ENCODE measurements around the gene WDPCP.
"Not testable (repeated sequence)": the region's sequence is repeated elsewhere in the genome, so short reads cannot be mapped to it uniquely, and the experiment has no call there.

WDPCP gene

GRCh38 chr2:63588385-63589147 lies at the start of gene WDPCP, which contains the start of gene MDH1:
Gene WDPCP (minus strand): TSS chr2:63588477. CDS start chr2:63588271, 206 bp downstream.
Gene MDH1 (plus strand): TSS chr2:63588963. CDS start chr2:63589044, 81 bp downstream.
- DNase-seq (ENCODE audit: extremely low spot score), result peak; percentile 83
- TF ChIP-seq CTCF (IDR thresholded peaks at IDR 0.05; ENCODE audit: control extremely low read depth, extremely low read depth, low read depth, missing control alignments), result no peak
- CTCF ChIA-PET, result interaction anchor here (1.1 to 2.4 kb wide), 3 partner anchors 12 to 1132 kb away, joined by 3 to 8 read pairs (median 3); no protein-coding TSS in a partner anchor
- POLR2A ChIA-PET, result interaction anchor here (0.6 to 0.8 kb wide), 3 partner anchors 11 to 1466 kb away, joined by 3 to 9 read pairs (median 4); no protein-coding TSS in a partner anchor

- ChIA-PET CTCF (interaction anchor here (3.4 kb wide), 1 partner anchor 13 kb away, joined by 8 read pairs; no protein-coding TSS in a partner anchor), POLR2A (no interaction called here)
- no peak for DNase-seq (ENCODE audit: extremely low spot score)
- TF ChIP-seq CTCF (IDR thresholded peaks at IDR 0.05; ENCODE audit: control extremely low read depth, extremely low read depth, low read depth, missing control alignments), result no peak
These were observed 44.1 kb upstream of the WDPCP start for GRCh38 chr2:63632382-63632781.

GRCh38 chr2:63631501-63631900 lies 43.2 kb upstream of the WDPCP start:
- DNase-seq (ENCODE audit: extremely low spot score), result no peak
- CTCF ChIA-PET, result interaction anchor here (3.4 kb wide), 1 partner anchor 13 kb away, joined by 8 read pairs; no protein-coding TSS in a partner anchor
- TF ChIP-seq CTCF (IDR thresholded peaks at IDR 0.05; ENCODE audit: control extremely low read depth, extremely low read depth, low read depth, missing control alignments), result no peak
- POLR2A ChIA-PET, result no interaction called here

GRCh38 chr2:63628403-63628942 lies 40.2 kb upstream of the WDPCP start:
- CTCF ChIA-PET, result interaction anchor here (0.7 to 1.5 kb wide), 6 partner anchors 9 to 27 kb away, joined by 3 to 6 read pairs (median 4); no protein-coding TSS in a partner anchor
- no peak for TF ChIP-seq CTCF (IDR thresholded peaks at IDR 0.05; ENCODE audit: control extremely low read depth, extremely low read depth, low read depth, missing control alignments)
- POLR2A ChIA-PET, result no interaction called here
- DNase-seq (ENCODE audit: extremely low spot score), result no peak

- ChIA-PET POLR2A (no interaction called here), CTCF (interaction anchor here (1.0 to 1.5 kb wide), 4 partner anchors 9 to 26 kb away, joined by 3 to 6 read pairs (median 4); no protein-coding TSS in a partner anchor)
- no peak for DNase-seq (ENCODE audit: extremely low spot score)
- no peak for TF ChIP-seq CTCF (IDR thresholded peaks at IDR 0.05; ENCODE audit: control extremely low read depth, extremely low read depth, low read depth, missing control alignments)
These were observed 39.6 kb upstream of the WDPCP start for GRCh38 chr2:63627866-63628265.

- DNase-seq (ENCODE audit: extremely low spot score); POLR2A ChIA-PET: not testable (repeated sequence)
- CTCF ChIA-PET, result interaction anchor here (1.1 kb wide), 1 partner anchor 22 kb away, joined by 3 read pairs; no protein-coding TSS in a partner anchor
These were observed 35.5 kb upstream of the WDPCP start for GRCh38 chr2:63623763-63624162.

GRCh38 chr2:63622751-63623150 lies 34.5 kb upstream of the WDPCP start:
- no peak for DNase-seq (ENCODE audit: extremely low spot score)
- no peak for TF ChIP-seq CTCF (IDR thresholded peaks at IDR 0.05; ENCODE audit: control extremely low read depth, extremely low read depth, low read depth, missing control alignments)
- ChIA-PET CTCF (interaction anchor here (1.1 to 1.5 kb wide), 2 partner anchors 23 kb away, joined by 3 read pairs; no protein-coding TSS in a partner anchor), POLR2A (no interaction called here)

All from GM10248 (cell line).